Kidney epithelial cell (primary cell): ENCODE results near the gene CRYZL1. TPM values are rescaled to one million over a fixed set of nuclear protein-coding genes. Genes with fewer than 3 reads are reported as not detected.
A peak's percentile ranks its signal among the peaks of the same experiment; 100 is the strongest.

Source experiments
- DNase-seq: peaks from one replicate; pipeline ENCODE4 v3.0.0-alpha.2; 2010; ENCODE audit warnings: low read depth
- H3K27me3 ChIP-seq: 2 replicates; pipeline ENCODE4 v1.6.0; 2011; ENCODE audit warnings: low read length; ENCODE audit not compliant: control insufficient read depth, insufficient read depth
- H3K36me3 ChIP-seq: 2 replicates; pipeline ENCODE4 v1.5.1; 2011; ENCODE audit warnings: low read length; ENCODE audit not compliant: control insufficient read depth, insufficient read depth
- H3K4me3 ChIP-seq: 2 replicates; pipeline ENCODE4 v1.5.1; 2011; ENCODE audit warnings: low read depth, mild to moderate bottlenecking, control low read depth, low read length
- CTCF ChIP-seq: IDR thresholded peaks from 2 replicates; pipeline ENCODE4 v1.5.1; 2011; ENCODE audit warnings: mild to moderate bottlenecking, moderate library complexity, low read length, control low read depth, inconsistent platforms; ENCODE audit not compliant: insufficient read depth, poor library complexity, severe bottlenecking
- total RNA-seq: library from RNA; depleted of rRNA; stranded (reverse); fragments of >200 nt; gene quantifications from 2 replicates; pipeline ENCODE4 v1.2.3, GENCODE V29; 2015

Gene CRYZL1
- total RNA-seq, 1 donor from 2014 or later = 12.6 TPM

- Histone ChIP-seq H3K4me3 (no peak overlapping the region), H3K36me3 (peaks cover 2% of the 10 kb centered on the region), H3K27me3 (no peaks in the 10 kb centered on the region)
- no peak for TF ChIP-seq CTCF
- DNase-seq = no peak
These were observed 33.0 kb downstream of the CRYZL1 start for GRCh38 chr21:33608559-33608958.

GRCh38 chr21:33598051-33598450, 43.5 kb downstream of the CRYZL1 start:
- H3K4me3 ChIP-seq = no peak overlapping the region
- no peaks in the 10 kb centered on the region for H3K36me3 ChIP-seq
- no peak for DNase-seq
- TF ChIP-seq CTCF = no peak
- no peaks in the 10 kb centered on the region for H3K27me3 ChIP-seq

GRCh38 chr21:33588485-33589335, 52.8 kb downstream of the CRYZL1 start, which contains the start of gene DONSON:
DONSON (minus strand) TSS chr21:33588684; CDS start chr21:33588641, 43 bp downstream.
- no peak for DNase-seq
- Histone ChIP-seq H3K4me3 (peak within 1 kb of the TSS; percentile 91), H3K27me3 (no peaks in the 10 kb centered on the region), H3K36me3 (no peaks in the 10 kb centered on the region)
- no peak for TF ChIP-seq CTCF

- no peak for DNase-seq
- Histone ChIP-seq H3K27me3 (no peaks in the 10 kb centered on the region), H3K36me3 (no peaks in the 10 kb centered on the region), H3K4me3 (peak overlapping the region; percentile 91)
- no peak for TF ChIP-seq CTCF
These were observed 53.6 kb downstream of the CRYZL1 start for GRCh38 chr21:33587792-33588484.

- DNase-seq = no peak
- Histone ChIP-seq H3K27me3 (no peaks in the 10 kb centered on the region), H3K4me3 (no peak overlapping the region), H3K36me3 (no peaks in the 10 kb centered on the region)
- TF ChIP-seq CTCF = no peak
These were observed 54.6 kb downstream of the CRYZL1 start for GRCh38 chr21:33586927-33587326.

GRCh38 chr21:33584455-33584854, 57.1 kb downstream of the CRYZL1 start:
- Histone ChIP-seq H3K36me3 (no peaks in the 10 kb centered on the region), H3K27me3 (no peaks in the 10 kb centered on the region), H3K4me3 (no peak overlapping the region)
- no peak for DNase-seq
- TF ChIP-seq CTCF = no peak
